GM19463 (cell line): Measurements from ENCODE around the gene ZNF385D.

ENCODE experiments used
- ATAC-seq: cut with Tn5 transposase; IDR thresholded peaks from one replicate; pipeline ENCODE4 v1.9.1; 2021; ENCODE audit warnings: mild to moderate bottlenecking, moderate library complexity; ENCODE audit not compliant: unreplicated experiment

Gene ZNF385D

GRCh38 chr3:21682206-21682605 lies 68.8 kb downstream of the ZNF385D start:
- no peak for ATAC-seq

- ATAC-seq = no peak
Observed at GRCh38 chr3:21673393-21673792, 77.6 kb downstream of the ZNF385D start.

- ATAC-seq = no peak
Observed at GRCh38 chr3:21672303-21672702, 78.7 kb downstream of the ZNF385D start.

GRCh38 chr3:21670386-21670785 lies 80.6 kb downstream of the ZNF385D start:
- no peak for ATAC-seq

GRCh38 chr3:21668012-21668411 lies 83.0 kb downstream of the ZNF385D start:
- no peak for ATAC-seq

GRCh38 chr3:21665444-21666100 lies 85.4 kb downstream of the ZNF385D start:
- ATAC-seq = no peak

- no peak for ATAC-seq
Observed at GRCh38 chr3:21664996-21665395, 86.0 kb downstream of the ZNF385D start.

- ATAC-seq = no peak
Observed at GRCh38 chr3:21662403-21662802, 88.6 kb downstream of the ZNF385D start.

- no peak for ATAC-seq
Observed at GRCh38 chr3:21654662-21655061, 96.3 kb downstream of the ZNF385D start.

GRCh38 chr3:21654241-21654640 lies 96.8 kb downstream of the ZNF385D start:
- no peak for ATAC-seq

GRCh38 chr3:21649519-21649918 lies 101.5 kb downstream of the ZNF385D start:
- ATAC-seq = no peak

GRCh38 chr3:21647961-21648360 lies 103.0 kb downstream of the ZNF385D start:
- ATAC-seq = no peak

- no peak for ATAC-seq
Observed at GRCh38 chr3:21645121-21645897, 105.7 kb downstream of the ZNF385D start.

GRCh38 chr3:21644268-21644667 lies 106.7 kb downstream of the ZNF385D start:
- no peak for ATAC-seq

- no peak for ATAC-seq
Observed at GRCh38 chr3:21643752-21644151, 107.3 kb downstream of the ZNF385D start.

- no peak for ATAC-seq
Observed at GRCh38 chr3:21642433-21642832, 108.6 kb downstream of the ZNF385D start.

GRCh38 chr3:21641959-21642358 lies 109.1 kb downstream of the ZNF385D start:
- ATAC-seq = no peak

GRCh38 chr3:21638488-21638887 lies 112.5 kb downstream of the ZNF385D start:
- no peak for ATAC-seq

GRCh38 chr3:21634112-21634511 lies 116.9 kb downstream of the ZNF385D start:
- no peak for ATAC-seq

- ATAC-seq = no peak
Observed at GRCh38 chr3:21624524-21624923, 126.5 kb downstream of the ZNF385D start.

- no peak for ATAC-seq
Observed at GRCh38 chr3:21621181-21621651, 129.8 kb downstream of the ZNF385D start.

- ATAC-seq = no peak
Observed at GRCh38 chr3:21620511-21621155, 130.4 kb downstream of the ZNF385D start.
